Liver (tissue), 9 donors: ENCODE results near the gene FBXO2. TPM values are rescaled to one million over a fixed set of nuclear protein-coding genes. Genes with fewer than 3 reads are reported as not detected.

ENCODE experiments used
- DNase-seq: peaks from one replicate; pipeline ENCODE4 v3.0.0-alpha.2; 2017; ENCODE audit warnings: low spot score
- H3K27ac ChIP-seq, 2 donors: one replicate each; pipeline ENCODE4 v1.7.0; 2013; ENCODE audit warnings: inconsistent platforms in 2 of 2, low read length in 2 of 2, control low read depth in 1 of 2, low read depth in 1 of 2, mild to moderate bottlenecking in 1 of 2
- H3K27me3 ChIP-seq, 4 donors: one replicate each; pipeline versions ENCODE4 v1.6.1 to v1.7.0; 2013; ENCODE audit warnings: low read length in 3 of 4, inconsistent platforms in 1 of 4, mild to moderate bottlenecking in 1 of 4, moderate library complexity in 1 of 4; ENCODE audit not compliant: control insufficient read depth in 4 of 4, insufficient read depth in 4 of 4
- H3K36me3 ChIP-seq, 4 donors: one replicate each; pipeline versions ENCODE4 v1.6.1 to v1.7.0; 2013; ENCODE audit warnings: low read length in 3 of 4, mild to moderate bottlenecking in 3 of 4, low read depth in 1 of 4, moderate library complexity in 1 of 4; ENCODE audit not compliant: control insufficient read depth in 4 of 4, insufficient read depth in 3 of 4
- H3K4me1 ChIP-seq, 4 donors: one replicate each; pipeline versions ENCODE4 v1.6.1 to v1.7.0; 2013; ENCODE audit warnings: low read length in 3 of 4, mild to moderate bottlenecking in 3 of 4, moderate library complexity in 1 of 4; ENCODE audit not compliant: control insufficient read depth in 4 of 4, insufficient read depth in 4 of 4
- H3K4me3 ChIP-seq, 3 donors: one replicate each; pipeline versions ENCODE4 v1.6.1 to v1.7.0; 2013; ENCODE audit warnings: low read length in 3 of 3, control low read depth in 1 of 3, low read depth in 1 of 3, mild to moderate bottlenecking in 1 of 3
- H3K9ac ChIP-seq, 2 donors: one replicate each; pipeline ENCODE4 v1.7.0; 2013; ENCODE audit warnings: low read length in 2 of 2, mild to moderate bottlenecking in 2 of 2, moderate library complexity in 2 of 2, control low read depth in 1 of 2, low read depth in 1 of 2
- H3K9me3 ChIP-seq, 4 donors: one replicate each; pipeline versions ENCODE4 v1.6.1 to v1.7.0; 2013; ENCODE audit warnings: low read length in 3 of 4; ENCODE audit not compliant: control insufficient read depth in 4 of 4
- ATF3 ChIP-seq: IDR thresholded peaks from 2 replicates; pipeline ENCODE4 v1.6.1; 2016; ENCODE audit warnings: antibody characterized with exemption
- EGR1 ChIP-seq, 2 donors: IDR thresholded peaks; 2 replicates each; pipeline ENCODE4 v1.6.1; 2016 to 2018; ENCODE audit warnings: antibody characterized with exemption in 2 of 2, low read depth in 2 of 2
- FOXA1 ChIP-seq: IDR thresholded peaks from 2 replicates; pipeline ENCODE4 v1.6.1; 2016; ENCODE audit warnings: antibody characterized with exemption
- HNF4A ChIP-seq, 2 donors: conservative IDR thresholded peaks; 2 replicates each; pipeline ENCODE4 v1.6.1; 2016; ENCODE audit warnings: antibody characterized with exemption in 2 of 2, mild to moderate bottlenecking in 2 of 2
- HNF4G ChIP-seq: IDR thresholded peaks from 2 replicates; pipeline ENCODE4 v1.6.1; 2016; ENCODE audit warnings: antibody characterized with exemption
- JUND ChIP-seq, 2 donors: IDR thresholded peaks; 2 replicates each; pipeline ENCODE4 v1.6.1; 2016; ENCODE audit warnings: antibody characterized with exemption in 2 of 2
- RAD21 ChIP-seq, 2 donors: IDR thresholded peaks; 2 replicates each; pipeline ENCODE4 v1.6.1; 2016; ENCODE audit warnings: antibody characterized with exemption in 2 of 2, mild to moderate bottlenecking in 2 of 2
- REST ChIP-seq: IDR thresholded peaks from 2 replicates; pipeline ENCODE4 v1.6.1; 2016; ENCODE audit warnings: antibody characterized with exemption, mild to moderate bottlenecking
- RXRA ChIP-seq, 2 donors: IDR thresholded peaks; 2 replicates each; pipeline ENCODE4 v1.6.1; 2017 to 2018; ENCODE audit warnings: antibody characterized with exemption in 2 of 2, mild to moderate bottlenecking in 1 of 2
- SP1 ChIP-seq: IDR thresholded peaks from 2 replicates; pipeline ENCODE4 v1.6.1; 2018; ENCODE audit warnings: antibody characterized with exemption, mild to moderate bottlenecking
- TAF1 ChIP-seq: conservative IDR thresholded peaks from 2 replicates; pipeline ENCODE4 v1.6.1; 2016; ENCODE audit warnings: antibody characterized with exemption, mild to moderate bottlenecking
- YY1 ChIP-seq: IDR thresholded peaks from 2 replicates; pipeline ENCODE4 v1.6.1; 2016; ENCODE audit warnings: antibody characterized with exemption, mild to moderate bottlenecking
- ZBTB33 ChIP-seq: IDR thresholded peaks from 2 replicates; pipeline ENCODE4 v1.6.1; 2016; ENCODE audit warnings: antibody characterized with exemption
- WGBS: extraction: QIAGEN DNeasy Blood & Tissue Kit; methylation state at CpG from one replicate; pipeline ENCODE4 v1.1.7; 2013; 5-methylcytosine and 5-hydroxymethylcytosine counted together
- polyA plus RNA-seq, 2 donors: library from polyadenylated mRNA; stranded (reverse) in 1 of 2; unstranded in 1 of 2; fragments of 200-250 nt in 1 of 2; fragments of >200 nt in 1 of 2; fragmentation: Nextera tagmentation in 1 of 2; extraction: Ambion mirVana in 1 of 2; gene quantifications; one replicate each; pipeline versions ENCODE4 v1.2.1 to v1.2.3, GENCODE V29; 2013 to 2015
- total RNA-seq, 2 donors: library from RNA; depleted of rRNA; stranded (reverse); fragments of >200 nt; gene quantifications; one replicate each; pipeline ENCODE4 v1.2.3, GENCODE V29; 2014
- TF ChIP-seq, protein P1 (sequence below): fragments of 150-350 bp; IDR thresholded peaks from 2 replicates; pipeline ENCODE4 v1.5.1; 2017; ENCODE audit warnings: improper control_type of control experiment, low read depth, low read length; ENCODE audit not compliant: missing input control
- TF ChIP-seq, protein P2 (sequence below): IDR thresholded peaks from 2 replicates; pipeline ENCODE4 v1.6.1; 2016; ENCODE audit warnings: antibody characterized with exemption
- donor health status: healthy.
- donor health status: healthy.
- donor health status: healthy.
- donor health status: healthy.
- donor health status: healthy.

FBXO2 gene
- total and polyA plus RNA-seq, 4 donors, result 1.7 to 20.9 (median 4.0) TPM

DNA sequence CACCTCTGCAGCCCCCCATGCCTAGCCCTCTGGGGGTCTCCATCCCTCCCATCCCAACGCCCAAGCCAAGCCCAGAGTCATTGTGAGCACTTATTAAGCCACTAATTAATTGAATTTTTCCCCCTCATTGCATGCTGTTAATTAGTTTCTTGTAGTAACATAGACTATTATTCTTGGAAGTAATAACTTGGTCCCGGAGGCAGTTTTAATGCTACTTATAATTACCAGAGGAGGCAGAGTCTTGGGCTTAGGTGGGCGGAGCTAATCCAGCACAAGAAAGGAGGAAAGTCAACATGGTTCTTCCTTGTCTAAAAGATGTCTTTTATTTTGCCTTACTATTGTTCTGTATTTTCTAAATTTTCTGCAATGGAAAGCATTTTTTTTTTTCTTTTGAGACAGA lies 27.7 kb downstream of the FBXO2 start:
- H3K27ac ChIP-seq, result no peak overlapping the region
- TF ChIP-seq FOXA1 (no peak), JUND (IDR thresholded peaks at IDR 0.05) (no peak), YY1 (no peak), TAF1 (no peak), ZBTB33 (no peak), SP1 (no peak), RAD21 (IDR thresholded peaks at IDR 0.05) (no peak), HNF4A (conservative IDR thresholded peaks at IDR 0.05) (no peak), REST (no peak)
- TF ChIP-seq, protein P1, sequence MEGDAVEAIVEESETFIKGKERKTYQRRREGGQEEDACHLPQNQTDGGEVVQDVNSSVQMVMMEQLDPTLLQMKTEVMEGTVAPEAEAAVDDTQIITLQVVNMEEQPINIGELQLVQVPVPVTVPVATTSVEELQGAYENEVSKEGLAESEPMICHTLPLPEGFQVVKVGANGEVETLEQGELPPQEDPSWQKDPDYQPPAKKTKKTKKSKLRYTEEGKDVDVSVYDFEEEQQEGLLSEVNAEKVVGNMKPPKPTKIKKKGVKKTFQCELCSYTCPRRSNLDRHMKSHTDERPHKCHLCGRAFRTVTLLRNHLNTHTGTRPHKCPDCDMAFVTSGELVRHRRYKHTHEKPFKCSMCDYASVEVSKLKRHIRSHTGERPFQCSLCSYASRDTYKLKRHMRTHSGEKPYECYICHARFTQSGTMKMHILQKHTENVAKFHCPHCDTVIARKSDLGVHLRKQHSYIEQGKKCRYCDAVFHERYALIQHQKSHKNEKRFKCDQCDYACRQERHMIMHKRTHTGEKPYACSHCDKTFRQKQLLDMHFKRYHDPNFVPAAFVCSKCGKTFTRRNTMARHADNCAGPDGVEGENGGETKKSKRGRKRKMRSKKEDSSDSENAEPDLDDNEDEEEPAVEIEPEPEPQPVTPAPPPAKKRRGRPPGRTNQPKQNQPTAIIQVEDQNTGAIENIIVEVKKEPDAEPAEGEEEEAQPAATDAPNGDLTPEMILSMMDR, result no peak
- TF ChIP-seq, protein P2, sequence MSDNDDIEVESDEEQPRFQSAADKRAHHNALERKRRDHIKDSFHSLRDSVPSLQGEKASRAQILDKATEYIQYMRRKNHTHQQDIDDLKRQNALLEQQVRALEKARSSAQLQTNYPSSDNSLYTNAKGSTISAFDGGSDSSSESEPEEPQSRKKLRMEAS, result no peak
- H3K4me1 ChIP-seq, result no peaks in the 10 kb centered on the region
- H3K4me3 ChIP-seq, result no peak overlapping the region
- WGBS, result 66% methylated on average over 3 of the region's 3 CpGs
- H3K9ac ChIP-seq, result no peak overlapping the region
- peaks cover 0 to 2% (median 0%) of the 10 kb centered on the region in 4 donors for H3K27me3 ChIP-seq
- DNase-seq, result no peak
- no peaks in the 10 kb centered on the region for H3K9me3 ChIP-seq
- H3K36me3 ChIP-seq, result no peaks in the 10 kb centered on the region

DNA sequence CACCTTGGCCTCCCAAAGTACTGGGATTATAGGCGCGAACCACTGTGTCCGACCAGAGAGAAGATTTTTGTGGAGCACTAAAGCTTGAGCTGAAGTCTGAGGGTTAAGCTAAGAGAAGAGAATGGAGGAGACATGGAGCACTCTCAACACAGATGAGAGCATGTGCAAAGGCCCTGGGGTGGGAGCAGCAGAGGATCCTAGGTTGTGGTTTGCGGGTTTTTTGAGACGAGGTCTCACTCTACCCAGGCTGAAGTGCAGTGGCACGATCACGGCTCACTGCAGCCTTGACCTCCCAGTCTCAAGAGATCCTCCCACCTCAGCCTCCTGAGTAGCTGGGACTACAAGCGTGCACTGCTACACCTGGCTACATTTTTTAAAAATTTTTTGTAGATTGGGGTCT lies 30.5 kb downstream of the FBXO2 start:
- Histone ChIP-seq H3K27ac (no peak overlapping the region), H3K4me1 (no peaks in the 10 kb centered on the region), H3K27me3 (no peaks in the 10 kb centered on the region), H3K4me3 (no peak overlapping the region), H3K36me3 (no peaks in the 10 kb centered on the region), H3K9ac (no peak overlapping the region), H3K9me3 (no peaks in the 10 kb centered on the region)
- 78% methylated on average over 8 of the region's 8 CpGs for WGBS
- DNase-seq, result no peak
- TF ChIP-seq YY1, result no peak
- TF ChIP-seq SP1, result no peak
- TF ChIP-seq REST, result no peak
- TF ChIP-seq EGR1 (IDR thresholded peaks at IDR 0.05; ENCODE audit: low read depth in 2 of 2), result no peak
- no peak for TF ChIP-seq RXRA (IDR thresholded peaks at IDR 0.05)
- no peak for TF ChIP-seq HNF4G
- no peak for TF ChIP-seq TAF1
- no peak for TF ChIP-seq ATF3
- TF ChIP-seq, protein P1, result no peak
- no peak for TF ChIP-seq HNF4A (conservative IDR thresholded peaks at IDR 0.05)
- no peak for TF ChIP-seq RAD21 (IDR thresholded peaks at IDR 0.05)
- no peak for TF ChIP-seq ZBTB33
